ENCODE measurements around the gene MPRIP.

Gene MPRIP

GRCh38 chr17:17119106-17119505, 76.8 kb downstream of the MPRIP start:
- H3K4me3 ChIP-seq (ENCODE audit: low read depth, low read length): no peak overlapping the region
- H3K4me1 ChIP-seq (ENCODE audit: control insufficient read depth, insufficient read depth, low read length): 0 out of 2 replicates have a peak, but pooled peaks cover 4% of the 10 kb centered on the region
- H3K36me3 ChIP-seq (ENCODE audit: control insufficient read depth in 2 of 2, insufficient read depth in 1 of 2, low read length in 2 of 2): no peaks in the 10 kb centered on the region; a peak in 1 of 3 replicates
- TF ChIP-seq ZNF76 (tag by site-specific recombination; IDR thresholded peaks at IDR 0.05; ENCODE audit: borderline replicate concordance, low read depth) (no peak), ZNF776 (tag by site-specific recombination; IDR thresholded peaks at IDR 0.05; ENCODE audit: borderline replicate concordance) (no peak), ZFP41 (tag by site-specific recombination; IDR thresholded peaks at IDR 0.05; ENCODE audit: borderline replicate concordance) (no peak), ZNF624 (tag by site-specific recombination; IDR thresholded peaks at IDR 0.05) (no peak), ZNF155 (tag by site-specific recombination; IDR thresholded peaks at IDR 0.05) (no peak), ZNF433 (tag by site-specific recombination; IDR thresholded peaks at IDR 0.05; ENCODE audit: low read depth) (no peak), KLF8 (tag by site-specific recombination; IDR thresholded peaks at IDR 0.05) (no peak), ZNF626 (tag by site-specific recombination; IDR thresholded peaks at IDR 0.05) (no peak), ZNF585B (tag by site-specific recombination; IDR thresholded peaks at IDR 0.05) (no peak), SALL2 (tag by site-specific recombination; IDR thresholded peaks at IDR 0.05; ENCODE audit: borderline replicate concordance) (no peak), ZNF514 (tag by site-specific recombination; IDR thresholded peaks at IDR 0.05) (no peak), ZNF768 (tag by site-specific recombination; IDR thresholded peaks at IDR 0.05) (no peak), KLF17 (tag by site-specific recombination; IDR thresholded peaks at IDR 0.05) (no peak), ZNF148 (tag by site-specific recombination; IDR thresholded peaks at IDR 0.05; ENCODE audit: borderline replicate concordance) (no peak), MYNN (tag by site-specific recombination; IDR thresholded peaks at IDR 0.05; ENCODE audit: borderline replicate concordance) (no peak), ZSCAN5A (tag by site-specific recombination; IDR thresholded peaks at IDR 0.05) (no peak), REPIN1 (tag by site-specific recombination; IDR thresholded peaks at IDR 0.05; ENCODE audit: low read depth) (no peak)
- POLR2A ChIA-PET: no interaction called here
- H3K9me3 ChIP-seq (ENCODE audit: control insufficient read depth, insufficient read depth, low read depth, low read length): no peaks in the 10 kb centered on the region
- no peak overlapping the region for H3K27ac ChIP-seq (ENCODE audit: extremely low read depth, low read depth, low read length)
- CTCF ChIA-PET: interaction anchor here (4.8 kb wide), 1 partner anchor 23 kb away, joined by 20 read pairs; no protein-coding TSS in a partner anchor

- no peaks in the 10 kb centered on the region for H3K9me3 ChIP-seq (ENCODE audit: control insufficient read depth, insufficient read depth, low read depth, low read length)
- no peaks in the 10 kb centered on the region; a peak in 1 of 3 replicates for H3K36me3 ChIP-seq (ENCODE audit: control insufficient read depth in 2 of 2, insufficient read depth in 1 of 2, low read length in 2 of 2)
- H3K27ac ChIP-seq (ENCODE audit: extremely low read depth, low read depth, low read length): no peak overlapping the region
- POLR2A ChIA-PET: no interaction called here
- CTCF ChIA-PET: interaction anchor here (4.8 kb wide), 1 partner anchor 23 kb away, joined by 20 read pairs; no protein-coding TSS in a partner anchor
- no peak overlapping the region for H3K4me3 ChIP-seq (ENCODE audit: low read depth, low read length)
- 0 out of 2 replicates have a peak, but pooled peaks cover 4% of the 10 kb centered on the region for H3K4me1 ChIP-seq (ENCODE audit: control insufficient read depth, insufficient read depth, low read length)
- TF ChIP-seq ZNF488 (tag by site-specific recombination; IDR thresholded peaks at IDR 0.05) (no peak), SCRT2 (tag by site-specific recombination; IDR thresholded peaks at IDR 0.05) (peak; percentile 78), ZNF777 (tag by site-specific recombination; IDR thresholded peaks at IDR 0.05; ENCODE audit: borderline replicate concordance) (no peak), ZSCAN4 (tag by site-specific recombination; IDR thresholded peaks at IDR 0.05) (0 out of 2 replicates have a peak, but pooled peaks have one; percentile 16), ZNF48 (tag by site-specific recombination; IDR thresholded peaks at IDR 0.05) (no peak), ZNF362 (tag by site-specific recombination; IDR thresholded peaks at IDR 0.05) (no peak)
These were observed 77.3 kb downstream of the MPRIP start for GRCh38 chr17:17119533-17119932.
